SJCRH30 (cell line): Measurements from ENCODE around the gene HS3ST3A1. TPM values are rescaled to one million over a fixed set of nuclear protein-coding genes. Genes with fewer than 3 reads are reported as not detected.
A peak's percentile ranks its signal among the peaks of the same experiment; 100 is the strongest.

ENCODE experiments used
- DNase-seq, 2 experiments: peaks; one replicate each; pipeline ENCODE4 v3.0.0-alpha.2; 2015 to 2020
- H3K27ac ChIP-seq: fragments of 250-450 bp; sonication (Bioruptor Pico); 2 replicates; pipeline ENCODE4 v1.5.1; 2020; ENCODE audit warnings: mild to moderate bottlenecking, moderate library complexity
- H3K27me3 ChIP-seq: fragments of 250-450 bp; sonication (Bioruptor Pico); 2 replicates; pipeline ENCODE4 v1.5.1; 2020; ENCODE audit warnings: mild to moderate bottlenecking, moderate library complexity
- H3K36me3 ChIP-seq: fragments of 250-450 bp; sonication (Bioruptor Pico); 2 replicates; pipeline ENCODE4 v1.5.1; 2020; ENCODE audit warnings: mild to moderate bottlenecking, moderate library complexity
- H3K4me1 ChIP-seq: fragments of 250-450 bp; sonication (Bioruptor Pico); 2 replicates; pipeline ENCODE4 v1.5.1; 2020; ENCODE audit warnings: mild to moderate bottlenecking, moderate library complexity
- H3K4me3 ChIP-seq: fragments of 250-450 bp; sonication (Bioruptor Pico); 2 replicates; pipeline ENCODE4 v1.5.1; 2020; ENCODE audit warnings: mild to moderate bottlenecking, moderate library complexity
- H3K9me3 ChIP-seq: fragments of 250-450 bp; sonication (Bioruptor Pico); replicated peaks from 2 replicates; pipeline ENCODE4 v1.5.1; 2020; ENCODE audit warnings: mild to moderate bottlenecking, moderate library complexity
- total RNA-seq: library from RNA; depleted of rRNA; stranded (reverse); fragments of >200 nt; shearing (Covaris generic); gene quantifications from 2 replicates; pipeline ENCODE4 v1.2.3, GENCODE V29; 2014

The HS3ST3A1 gene
- total RNA-seq, 1 experiment from 2014 or later: 22.2 TPM

- H3K9me3 ChIP-seq: peaks cover 4% of the 10 kb centered on the region; the same call in 1 of the 2 replicates
- no peaks in the 10 kb centered on the region for H3K4me1 ChIP-seq
- no peak overlapping the region for H3K4me3 ChIP-seq
- H3K36me3 ChIP-seq: no peaks in the 10 kb centered on the region
- DNase-seq: peak; percentile 57 to 66
- H3K27ac ChIP-seq: no peak overlapping the region
- no peaks in the 10 kb centered on the region for H3K27me3 ChIP-seq
Measured at GRCh38 chr17:13619462-13619861, 17.7 kb upstream of the HS3ST3A1 start.

GRCh38 chr17:13616031-13616430 lies 14.3 kb upstream of the HS3ST3A1 start:
- Histone ChIP-seq H3K27ac (no peak overlapping the region), H3K9me3 (peaks cover 8% of the 10 kb centered on the region; the same call in 1 of the 2 replicates), H3K36me3 (no peaks in the 10 kb centered on the region), H3K27me3 (no peaks in the 10 kb centered on the region), H3K4me3 (no peak overlapping the region), H3K4me1 (no peaks in the 10 kb centered on the region)
- no peak for DNase-seq

DNA sequence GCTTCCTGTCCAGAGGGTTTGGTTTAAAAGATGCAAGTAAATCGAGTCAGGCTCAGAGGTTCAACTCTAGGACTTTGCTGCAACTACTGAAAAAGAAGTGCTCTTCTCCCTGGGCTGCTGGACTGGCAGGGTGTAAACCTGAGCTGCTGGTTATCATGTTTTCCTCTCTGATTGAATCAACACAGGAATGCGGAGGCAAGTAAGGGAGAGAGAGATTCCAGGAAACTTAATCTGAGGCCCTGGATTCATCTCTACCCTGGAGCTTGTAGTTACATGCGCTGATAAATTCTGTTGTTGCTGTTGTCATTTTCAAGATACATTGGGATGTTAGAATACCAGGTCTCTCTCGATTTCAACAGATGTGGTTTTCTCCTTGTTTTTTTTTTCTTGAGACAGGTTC lies 8.2 kb upstream of the HS3ST3A1 start:
- Histone ChIP-seq H3K4me3 (no peak overlapping the region), H3K9me3 (peaks cover 8% of the 10 kb centered on the region; the same call in 1 of the 2 replicates), H3K27me3 (no peaks in the 10 kb centered on the region), H3K4me1 (no peaks in the 10 kb centered on the region), H3K27ac (no peak overlapping the region), H3K36me3 (no peaks in the 10 kb centered on the region)
- peak in 1 of 2 experiments; percentile 38 for DNase-seq

- no peaks in the 10 kb centered on the region for H3K9me3 ChIP-seq
- H3K36me3 ChIP-seq: no peaks in the 10 kb centered on the region
- H3K4me1 ChIP-seq: peaks cover 10% of the 10 kb centered on the region; the same call in 1 of the 2 replicates
- H3K27me3 ChIP-seq: no peaks in the 10 kb centered on the region
- H3K4me3 ChIP-seq: peak overlapping the region; percentile 67
- DNase-seq: peak; percentile 71 to 79
- H3K27ac ChIP-seq: peak overlapping the region; percentile 49
Measured at GRCh38 chr17:13601322-13601775, 380 bp downstream of the HS3ST3A1 start.

DNA sequence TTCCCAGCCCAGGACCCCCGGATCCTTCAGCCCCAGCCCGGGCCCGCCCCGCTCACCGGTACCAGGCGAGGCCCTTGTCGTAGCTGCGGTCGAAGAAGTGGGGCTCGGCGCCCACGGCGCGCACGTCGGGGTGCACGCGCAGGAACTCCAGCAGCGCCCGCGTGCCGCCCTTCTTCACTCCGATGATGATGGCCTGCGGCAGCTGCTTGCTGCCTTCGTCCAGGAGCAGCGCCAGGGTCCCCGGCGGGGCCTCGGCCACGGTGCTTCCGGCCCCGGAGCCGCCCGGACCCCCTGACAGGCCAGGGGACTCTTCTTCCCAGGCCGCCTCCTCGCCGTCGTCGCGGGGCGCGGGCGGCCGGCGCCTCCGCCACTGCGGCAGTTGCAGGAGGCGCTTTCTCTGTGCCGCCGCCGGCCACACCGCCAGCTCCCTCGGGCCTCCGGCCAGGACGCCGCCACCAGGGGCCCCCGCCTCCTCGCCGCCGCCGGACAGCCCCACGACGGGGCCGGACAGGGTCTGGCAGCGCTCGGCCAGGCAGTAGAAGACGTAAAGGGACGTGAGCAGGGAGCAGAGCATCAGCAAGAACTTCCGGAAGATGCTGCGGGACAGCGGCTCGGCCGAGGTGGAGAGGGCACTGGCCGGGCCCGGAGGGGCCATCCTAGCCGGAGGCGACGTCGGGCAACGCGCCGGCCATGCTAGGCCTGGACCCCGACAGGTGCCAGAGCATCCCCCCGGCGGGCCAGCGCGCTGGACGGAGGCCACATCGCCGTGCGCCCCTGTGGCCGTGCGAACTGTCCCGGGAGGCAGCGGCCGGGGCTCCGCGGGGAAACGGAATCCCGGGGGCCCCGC lies 1.0 kb downstream of the HS3ST3A1 start:
- no peaks in the 10 kb centered on the region for H3K36me3 ChIP-seq
- DNase-seq: peak; percentile 73 to 75
- peaks cover 10% of the 10 kb centered on the region; the same call in 1 of the 2 replicates for H3K4me1 ChIP-seq
- H3K27ac ChIP-seq: peak overlapping the region; percentile 49
- no peaks in the 10 kb centered on the region for H3K9me3 ChIP-seq
- peak overlapping the region; percentile 67 for H3K4me3 ChIP-seq
- no peaks in the 10 kb centered on the region for H3K27me3 ChIP-seq

DNA sequence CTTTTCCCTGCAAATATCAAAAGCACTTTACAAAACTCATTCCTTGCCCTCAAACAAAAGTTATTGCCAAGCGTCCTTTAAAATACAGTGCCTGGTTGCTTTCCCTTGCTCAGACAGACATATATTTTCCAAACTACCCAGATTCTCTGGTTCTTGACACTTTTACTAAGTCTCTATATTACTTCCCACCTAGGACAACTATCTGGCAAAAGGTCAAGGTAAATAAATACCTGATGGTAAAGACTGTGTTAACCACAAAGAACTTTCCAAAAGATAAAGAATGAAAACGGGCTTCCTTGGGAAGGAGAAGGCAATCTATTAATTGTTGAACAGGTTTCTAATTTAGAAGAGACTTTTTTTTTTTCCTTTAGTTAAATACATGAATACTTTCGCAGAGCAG lies 1.9 kb downstream of the HS3ST3A1 start:
- Histone ChIP-seq H3K27ac (no peak overlapping the region; the same call in 1 of the 2 replicates), H3K9me3 (no peaks in the 10 kb centered on the region), H3K36me3 (no peaks in the 10 kb centered on the region), H3K4me1 (peaks cover 16% of the 10 kb centered on the region; the same call in 1 of the 2 replicates), H3K27me3 (no peaks in the 10 kb centered on the region), H3K4me3 (peak overlapping the region; percentile 67)
- peak in 1 of 2 experiments; percentile 37 for DNase-seq

- Histone ChIP-seq H3K27me3 (no peaks in the 10 kb centered on the region), H3K27ac (no peak overlapping the region), H3K4me3 (peak overlapping the region; percentile 67), H3K9me3 (no peaks in the 10 kb centered on the region), H3K36me3 (no peaks in the 10 kb centered on the region), H3K4me1 (peaks cover 18% of the 10 kb centered on the region; the same call in 1 of the 2 replicates)
- DNase-seq: no peak
Measured at GRCh38 chr17:13599168-13599577, 2.6 kb downstream of the HS3ST3A1 start.

- H3K36me3 ChIP-seq: no peaks in the 10 kb centered on the region
- no peaks in the 10 kb centered on the region for H3K9me3 ChIP-seq
- peaks cover 21% of the 10 kb centered on the region for H3K4me1 ChIP-seq
- H3K27ac ChIP-seq: no peak overlapping the region
- H3K4me3 ChIP-seq: peak overlapping the region; percentile 67; the same call in 1 of the 2 replicates
- H3K27me3 ChIP-seq: no peaks in the 10 kb centered on the region
- peak in 1 of 2 experiments; percentile 47 for DNase-seq
Measured at GRCh38 chr17:13598353-13599167, 3.2 kb downstream of the HS3ST3A1 start.

- H3K36me3 ChIP-seq: no peaks in the 10 kb centered on the region
- H3K9me3 ChIP-seq: no peaks in the 10 kb centered on the region
- no peak overlapping the region for H3K4me3 ChIP-seq
- peak; percentile 55 to 89 for DNase-seq
- no peak overlapping the region for H3K27ac ChIP-seq
- peaks cover 29% of the 10 kb centered on the region for H3K4me1 ChIP-seq
- no peaks in the 10 kb centered on the region for H3K27me3 ChIP-seq
Measured at GRCh38 chr17:13597723-13598347, 3.9 kb downstream of the HS3ST3A1 start.

DNA sequence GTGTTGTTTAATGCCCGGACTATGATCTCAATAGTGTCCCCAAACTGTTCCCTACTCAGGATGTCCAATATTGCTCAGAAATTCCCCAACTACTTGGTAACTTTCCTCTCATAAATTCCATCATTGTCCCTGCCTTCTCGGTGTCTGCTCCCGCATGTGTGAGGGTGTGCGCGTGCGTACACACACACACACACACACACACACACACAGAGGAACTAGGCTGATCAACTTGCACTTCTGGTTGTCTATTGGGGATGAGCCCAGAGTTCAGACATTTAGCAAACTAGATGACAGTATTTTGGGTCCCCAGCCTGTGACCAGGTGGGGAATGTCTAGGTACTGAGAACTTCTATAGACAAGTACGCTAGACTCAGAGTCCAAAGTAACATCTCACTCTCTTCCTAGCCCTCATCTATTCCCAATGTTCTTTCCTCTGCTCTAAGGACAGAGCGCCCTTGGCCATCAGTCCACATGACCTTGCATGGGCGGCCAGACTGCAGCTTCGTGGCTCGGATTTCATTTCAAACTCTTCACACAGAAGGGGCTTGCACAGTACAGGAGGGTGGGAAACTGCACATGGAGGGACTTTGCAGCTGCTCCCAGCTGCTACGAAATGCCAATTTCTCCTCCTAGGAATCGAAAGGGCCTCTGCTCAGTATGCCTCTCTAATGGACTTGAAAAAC lies 5.3 kb downstream of the HS3ST3A1 start:
- Histone ChIP-seq H3K27me3 (no peaks in the 10 kb centered on the region), H3K4me1 (peaks cover 32% of the 10 kb centered on the region), H3K4me3 (no peak overlapping the region), H3K27ac (no peak overlapping the region), H3K36me3 (no peaks in the 10 kb centered on the region), H3K9me3 (no peaks in the 10 kb centered on the region)
- peak; percentile 47 to 63 for DNase-seq

GRCh38 chr17:13595599-13595899 lies 6.2 kb downstream of the HS3ST3A1 start:
- Histone ChIP-seq H3K4me1 (peaks cover 32% of the 10 kb centered on the region), H3K9me3 (no peaks in the 10 kb centered on the region), H3K27ac (no peak overlapping the region), H3K4me3 (no peak overlapping the region), H3K27me3 (no peaks in the 10 kb centered on the region), H3K36me3 (no peaks in the 10 kb centered on the region)
- DNase-seq: no peak

- Histone ChIP-seq H3K9me3 (no peaks in the 10 kb centered on the region), H3K27me3 (no peaks in the 10 kb centered on the region), H3K36me3 (no peaks in the 10 kb centered on the region), H3K27ac (no peak overlapping the region), H3K4me1 (peaks cover 32% of the 10 kb centered on the region), H3K4me3 (no peak overlapping the region)
- peak; percentile 90 to 97 for DNase-seq
Measured at GRCh38 chr17:13594762-13595598, 6.7 kb downstream of the HS3ST3A1 start.

GRCh38 chr17:13594310-13594709 lies 7.4 kb downstream of the HS3ST3A1 start:
- Histone ChIP-seq H3K4me3 (no peak overlapping the region), H3K4me1 (peaks cover 32% of the 10 kb centered on the region), H3K9me3 (no peaks in the 10 kb centered on the region), H3K27ac (no peak overlapping the region), H3K27me3 (no peaks in the 10 kb centered on the region), H3K36me3 (no peaks in the 10 kb centered on the region)
- no peak for DNase-seq
